NCI-H1930 (cell line): Measurements from ENCODE around the gene ILRUN.
A peak's percentile ranks its signal among the peaks of the same experiment; 100 is the strongest.
"Not testable (repeated sequence)": the region's sequence is repeated elsewhere in the genome, so short reads cannot be mapped to it uniquely, and the experiment has no call there.

Source experiments
- DNase-seq, 2 experiments: peaks; one replicate each; lab custom pipeline; 2025; lab: John Stamatoyannopoulos, UW

ILRUN gene

GRCh38 chr6:34696739-34697543, at the start of gene ILRUN:
ILRUN (minus strand) TSS chr6:34696767; CDS start chr6:34696603, 164 bp downstream.
- peak; percentile 91 to 95 for DNase-seq

DNA sequence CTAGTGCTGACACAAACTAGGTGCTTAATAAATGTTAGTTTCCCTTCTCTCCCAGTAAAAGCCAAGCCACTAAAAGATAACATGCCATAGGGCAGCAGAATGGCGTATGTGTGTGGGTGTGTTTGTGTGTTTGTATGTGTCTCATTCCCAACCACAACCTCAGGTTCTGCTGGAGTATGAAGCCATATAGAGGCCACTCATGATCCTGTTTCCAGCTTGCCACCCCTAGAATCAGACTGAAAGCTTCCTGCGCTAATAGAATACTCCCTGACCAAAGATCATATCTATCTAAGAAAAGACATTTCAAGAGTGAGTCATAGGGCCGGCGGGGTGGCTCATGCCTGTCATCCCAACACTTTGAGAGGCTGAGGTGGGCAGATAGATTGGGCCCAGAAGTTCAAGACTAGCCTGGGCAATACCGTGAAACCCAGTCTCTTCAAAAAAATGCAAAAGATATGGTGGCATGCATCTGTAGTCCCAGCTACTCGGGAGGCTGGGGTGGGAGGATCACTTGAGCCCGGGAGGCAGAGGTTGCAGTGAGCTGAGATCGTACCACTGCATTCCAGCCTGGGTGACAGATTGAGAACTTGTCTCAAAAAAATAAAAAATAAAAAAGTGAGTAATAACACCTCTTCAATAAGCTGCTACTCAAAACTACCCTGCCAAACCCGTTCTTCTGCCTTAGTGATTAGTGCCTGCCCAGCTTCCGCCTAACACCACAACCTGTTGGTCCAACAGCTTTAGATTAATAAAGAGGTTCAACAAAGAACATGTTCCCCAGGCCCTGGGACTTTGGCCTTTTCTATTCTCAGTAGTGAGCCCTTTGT, 48.9 kb upstream of the ILRUN start:
- no peak for DNase-seq

- DNase-seq: not testable (repeated sequence)
Measured at GRCh38 chr6:34744294-34744647, 47.7 kb upstream of the ILRUN start.

GRCh38 chr6:34743625-34744293, 47.2 kb upstream of the ILRUN start:
- no peak for DNase-seq

- no peak for DNase-seq
Measured at GRCh38 chr6:34742094-34742493, 45.5 kb upstream of the ILRUN start.

- no peak for DNase-seq
Measured at GRCh38 chr6:34736823-34737222, 40.3 kb upstream of the ILRUN start.

- DNase-seq: no peak
Measured at GRCh38 chr6:34731393-34732060, 35.0 kb upstream of the ILRUN start.

- no peak for DNase-seq
Measured at GRCh38 chr6:34729631-34730470, 33.3 kb upstream of the ILRUN start.

DNA sequence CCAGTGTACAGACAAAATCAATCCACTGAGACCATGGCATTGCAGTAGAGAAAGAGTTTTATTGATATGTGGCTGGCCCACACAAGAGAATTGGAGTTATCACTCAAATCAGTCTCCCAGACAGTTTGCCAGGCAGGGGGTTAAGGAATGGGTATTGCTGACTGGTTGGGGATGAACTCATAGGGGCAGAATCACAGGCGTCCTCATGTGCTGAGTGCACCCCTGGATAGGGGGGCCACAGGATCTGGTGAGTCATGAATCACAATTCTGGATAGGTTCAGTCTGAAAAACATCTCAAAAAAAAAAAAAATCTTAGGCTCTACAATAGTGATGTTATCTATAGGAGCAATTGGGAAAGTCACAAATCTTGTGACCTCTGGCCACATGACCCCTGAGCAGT, 29.5 kb upstream of the ILRUN start:
- no peak for DNase-seq

DNA sequence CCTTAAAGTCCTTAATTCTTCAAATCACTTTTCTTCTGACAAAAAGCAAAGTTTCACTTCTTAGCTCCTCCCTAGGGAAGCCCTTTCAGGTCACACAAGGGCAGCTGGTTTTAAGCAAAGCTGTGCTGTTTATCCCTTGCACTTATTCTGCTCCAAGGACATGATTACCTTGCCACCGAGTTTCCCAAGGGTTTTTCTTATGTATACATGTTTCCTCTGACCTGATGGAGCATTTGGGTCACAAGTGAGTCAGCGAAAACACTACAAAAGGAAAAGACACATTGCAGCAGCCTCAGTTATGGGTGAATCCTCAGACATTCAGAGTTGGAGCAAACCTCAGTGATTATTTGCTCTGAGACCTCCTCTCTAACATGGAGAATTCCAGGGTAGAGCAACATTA, 26.6 kb upstream of the ILRUN start:
- DNase-seq: no peak

DNA sequence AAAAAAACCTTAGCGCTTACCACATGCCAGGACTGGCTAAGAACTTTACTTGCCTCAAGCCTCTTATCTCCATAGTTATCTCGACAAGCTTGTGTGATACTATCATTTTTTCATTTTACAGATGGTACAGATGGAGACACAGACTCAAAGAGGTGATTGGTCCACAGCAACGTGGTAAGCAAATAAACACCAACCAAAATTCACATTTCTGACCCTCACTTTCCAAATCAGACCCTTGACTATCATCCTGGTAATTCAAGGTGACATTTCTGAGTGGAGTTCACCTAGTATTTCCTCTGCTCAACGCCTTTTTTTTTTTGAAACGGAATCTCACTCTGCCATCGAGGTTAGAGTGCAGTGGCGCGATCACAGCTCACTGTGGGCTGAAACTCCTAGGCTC, 25.9 kb upstream of the ILRUN start:
- DNase-seq: no peak

DNA sequence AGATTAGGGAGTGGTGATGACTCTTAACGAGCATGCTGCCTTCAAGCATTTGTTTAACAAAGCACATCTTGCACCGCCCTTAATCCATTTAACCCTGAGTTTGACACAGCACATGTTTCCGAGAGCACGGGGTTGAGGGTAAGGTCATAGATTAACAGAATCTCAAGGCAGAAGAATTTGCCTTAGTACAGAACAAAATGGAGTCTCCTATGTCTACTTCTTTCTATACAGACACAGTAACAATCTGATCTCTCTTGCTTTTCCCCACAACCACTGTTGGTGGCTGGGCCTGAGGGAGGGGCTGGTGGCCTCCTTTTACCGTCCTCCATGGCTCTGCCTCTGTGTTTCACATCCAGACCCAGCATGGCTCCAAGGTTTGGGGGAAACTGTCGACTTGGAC, 23.6 kb upstream of the ILRUN start:
- not testable (repeated sequence) for DNase-seq

GRCh38 chr6:34719646-34720045, 23.1 kb upstream of the ILRUN start:
- not testable (repeated sequence) for DNase-seq

GRCh38 chr6:34718976-34719375, 22.4 kb upstream of the ILRUN start:
- no peak for DNase-seq

DNA sequence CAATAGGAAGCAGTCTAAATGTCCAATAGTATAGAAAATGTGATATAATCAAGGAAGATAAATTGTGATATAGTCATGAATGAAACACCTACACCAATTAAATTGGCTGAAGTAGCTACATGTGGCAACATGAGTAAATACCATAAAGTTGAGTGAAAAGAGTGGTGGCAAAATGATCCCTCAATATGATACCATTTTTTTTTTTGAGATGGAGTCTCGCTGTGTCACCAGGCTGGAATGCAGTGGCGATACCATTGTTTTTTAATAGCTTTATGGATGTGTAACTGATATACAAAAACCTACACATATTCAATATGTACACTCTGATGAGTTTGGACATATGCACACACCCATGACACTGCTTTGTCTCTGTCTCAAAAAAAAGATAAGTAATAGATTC, 20.9 kb upstream of the ILRUN start:
- no peak for DNase-seq

- no peak for DNase-seq
Measured at GRCh38 chr6:34714663-34715062, 18.1 kb upstream of the ILRUN start.

DNA sequence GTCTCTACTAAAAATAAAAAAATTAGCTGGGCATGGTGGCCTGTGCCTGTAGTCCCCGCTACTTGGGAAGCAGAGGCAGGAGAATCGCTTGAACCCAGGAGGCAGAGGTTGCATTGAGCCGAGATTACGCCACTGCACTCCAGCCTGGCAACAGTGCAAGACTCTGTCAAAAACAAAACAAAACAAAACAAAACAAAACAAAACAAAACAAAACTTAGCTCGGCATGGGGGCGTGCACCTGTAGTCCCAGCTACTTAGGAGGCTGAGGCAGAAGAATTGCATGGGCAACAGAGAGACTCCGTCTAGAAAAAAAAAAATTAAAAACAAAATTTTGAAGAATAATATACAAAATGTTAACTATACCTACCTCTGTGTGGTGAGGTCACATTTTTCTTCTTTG, 16.3 kb upstream of the ILRUN start:
- not testable (repeated sequence) for DNase-seq

GRCh38 chr6:34709386-34709785, 12.8 kb upstream of the ILRUN start:
- no peak for DNase-seq

DNA sequence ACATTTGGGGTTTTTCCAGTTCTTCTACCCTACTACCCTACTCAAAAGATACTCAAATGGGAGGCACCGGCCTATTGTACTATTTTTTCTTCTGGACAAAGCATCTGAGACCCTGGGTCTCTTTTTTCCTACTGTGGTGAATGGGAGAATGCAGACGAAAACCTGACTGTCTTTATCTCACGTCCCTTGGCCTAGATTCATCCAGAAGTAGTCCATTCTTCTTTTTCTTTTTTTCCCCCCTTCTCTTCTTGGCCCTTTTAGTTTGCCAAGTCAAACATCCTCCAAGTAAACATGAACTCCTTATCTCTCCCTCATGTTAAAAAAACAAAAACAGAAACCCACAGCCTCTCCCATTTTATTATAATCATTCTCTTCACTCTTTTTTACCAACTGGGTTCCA, 8.7 kb upstream of the ILRUN start:
- no peak for DNase-seq

DNA sequence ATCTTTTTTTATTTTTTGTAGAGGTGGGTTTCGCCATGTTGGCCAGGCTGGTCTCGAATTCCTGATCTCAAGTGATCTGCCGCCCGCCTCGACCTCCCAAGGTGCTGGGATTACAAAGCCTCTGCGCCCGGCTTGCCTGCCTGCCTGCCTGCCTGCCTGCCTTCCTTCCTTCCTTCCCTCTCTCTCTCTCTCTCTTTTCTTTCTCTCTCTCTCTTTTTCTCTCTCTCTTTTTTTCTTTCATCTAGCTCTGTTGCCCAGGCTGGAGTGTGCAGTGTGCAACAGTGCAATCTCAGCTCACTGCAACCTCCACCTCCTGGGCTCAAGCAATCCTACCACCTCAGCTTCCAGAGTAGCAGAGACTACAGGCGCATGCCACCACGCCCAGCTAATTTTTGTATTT, 4.6 kb upstream of the ILRUN start:
- no peak for DNase-seq

DNA sequence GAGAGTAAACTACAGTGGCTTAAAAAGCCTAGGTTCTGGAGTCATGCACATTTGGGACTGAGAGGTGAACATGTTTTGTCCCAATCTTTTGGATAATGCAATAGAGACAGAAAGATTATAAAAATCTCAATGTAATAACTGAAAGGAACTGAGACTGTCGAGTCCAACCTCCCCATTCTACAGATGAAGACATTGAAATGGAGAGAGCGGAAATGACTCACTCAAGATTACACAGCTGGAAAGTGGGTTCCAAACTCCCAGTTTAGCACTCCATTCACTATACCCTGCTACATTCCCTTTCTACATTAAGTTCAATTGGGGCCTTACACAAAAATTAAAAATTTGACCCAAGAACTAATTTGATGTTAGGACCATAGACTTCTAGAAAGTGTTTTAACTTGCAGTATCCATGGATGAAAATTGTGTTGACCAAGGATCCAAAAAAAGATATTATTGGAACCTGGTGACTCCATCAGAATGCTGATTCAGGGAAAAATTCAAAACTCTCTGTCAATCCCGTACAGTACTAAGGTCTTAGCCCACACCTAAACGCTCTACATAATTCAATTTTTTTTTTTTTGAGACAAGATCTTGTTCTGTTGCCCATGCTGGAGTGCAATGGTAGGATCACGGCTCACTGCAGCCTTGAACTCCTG, 1.5 kb upstream of the ILRUN start:
- DNase-seq: no peak
